HG03159 (cell line): Measurements from ENCODE around the gene U2AF2.
"Not testable (repeated sequence)": the region's sequence is repeated elsewhere in the genome, so short reads cannot be mapped to it uniquely, and the experiment has no call there.

Experiments
- ATAC-seq: cut with Tn5 transposase; IDR thresholded peaks from one replicate; pipeline ENCODE4 v1.9.1; 2021; ENCODE audit warnings: mild to moderate bottlenecking, moderate library complexity; ENCODE audit not compliant: unreplicated experiment

The U2AF2 gene

GRCh38 chr19:55700813-55701212 lies 46.0 kb downstream of the U2AF2 start:
- no peak for ATAC-seq

GRCh38 chr19:55702131-55702627 lies 47.3 kb downstream of the U2AF2 start:
- no peak for ATAC-seq

GRCh38 chr19:55703790-55704215 lies 49.0 kb downstream of the U2AF2 start:
- no peak for ATAC-seq

- ATAC-seq, result no peak
These were observed 49.8 kb downstream of the U2AF2 start for GRCh38 chr19:55704494-55705245.

- no peak for ATAC-seq
These were observed 51.1 kb downstream of the U2AF2 start for GRCh38 chr19:55705972-55706371.

GRCh38 chr19:55711719-55712118 lies 56.9 kb downstream of the U2AF2 start:
- ATAC-seq, result no peak

GRCh38 chr19:55712804-55713631 lies 58.2 kb downstream of the U2AF2 start:
- no peak for ATAC-seq

GRCh38 chr19:55716531-55716930 lies 61.7 kb downstream of the U2AF2 start:
- no peak for ATAC-seq

- ATAC-seq, result no peak
These were observed 62.4 kb downstream of the U2AF2 start for GRCh38 chr19:55717251-55717650.

- ATAC-seq, result not testable (repeated sequence)
These were observed 63.3 kb downstream of the U2AF2 start for GRCh38 chr19:55717879-55718711.

- ATAC-seq, result no peak
These were observed 65.4 kb downstream of the U2AF2 start for GRCh38 chr19:55720214-55720746.

- ATAC-seq, result no peak
These were observed 66.0 kb downstream of the U2AF2 start for GRCh38 chr19:55720801-55721200.

GRCh38 chr19:55723491-55723890 lies 68.7 kb downstream of the U2AF2 start:
- ATAC-seq, result no peak
